Caco-2 (cell line): ENCODE results near the gene CAMK1D. TPM values are rescaled to one million over a fixed set of nuclear protein-coding genes. Genes with fewer than 3 reads are reported as not detected.

Experiments used
- BruUV-seq: library from RNA; stranded (reverse); fragments of 400-500 nt; replicated peaks from 2 replicates; lab custom pipeline; 2021; lab: Mats Ljungman, UMichigan
- CTCF ChIA-PET: fragments of 300-600 bp; sonication (Branson Sonifier 250); formaldehyde crosslinking; loops from one replicate; lab custom pipeline; 2022; ENCODE audit warnings: antibody characterized with exemption; lab: Charles Lee
- POLR2A ChIA-PET: fragments of 300-600 bp; sonication (Branson Sonifier 250); formaldehyde crosslinking; loops from one replicate; lab custom pipeline; 2022; ENCODE audit warnings: antibody characterized with exemption; lab: Charles Lee
- DNase-seq, 2 experiments: peaks; one replicate each; pipeline versions ENCODE4 v3.0.0 to v3.0.0-alpha.2; 2020 to 2022
- H3K27me3 ChIP-seq: replicated peaks from 2 replicates; pipeline ENCODE4 v1.6.0; 2011; ENCODE audit warnings: low read length; ENCODE audit not compliant: control insufficient read depth, insufficient read depth
- H3K36me3 ChIP-seq: 2 replicates; pipeline ENCODE4 v1.5.1; 2011; ENCODE audit warnings: low read length; ENCODE audit not compliant: control insufficient read depth, insufficient read depth
- H3K4me1 ChIP-seq: fragments of 250-450 bp; sonication (Bioruptor Pico); 2 replicates; pipeline ENCODE4 v1.5.1; 2020; ENCODE audit warnings: mild to moderate bottlenecking
- H3K4me3 ChIP-seq: 2 replicates; pipeline ENCODE4 v1.5.1; 2011; ENCODE audit warnings: low read depth, mild to moderate bottlenecking, control low read depth, low read length
- H3K9me3 ChIP-seq: fragments of 250-450 bp; sonication (Bioruptor Pico); 2 replicates; pipeline ENCODE4 v1.5.1; 2020; ENCODE audit warnings: mild to moderate bottlenecking, moderate library complexity
- H3K27ac Mint-ChIP-seq: one replicate; pipeline ENCODE4 v1.8.0; 2022; ENCODE audit warnings: mixed read lengths; ENCODE audit not compliant: unreplicated experiment
- H3K27me3 Mint-ChIP-seq: one replicate; pipeline ENCODE4 v1.8.0; 2022; ENCODE audit warnings: mixed read lengths; ENCODE audit not compliant: insufficient read depth, unreplicated experiment
- H3K36me3 Mint-ChIP-seq: one replicate; pipeline ENCODE4 v1.8.0; 2022; ENCODE audit warnings: mild to moderate bottlenecking, mixed read lengths; ENCODE audit not compliant: insufficient read depth, unreplicated experiment
- H3K4me1 Mint-ChIP-seq: one replicate; pipeline ENCODE4 v1.8.0; 2022; ENCODE audit warnings: low read depth, mixed read lengths; ENCODE audit not compliant: unreplicated experiment
- H3K4me3 Mint-ChIP-seq: one replicate; pipeline ENCODE4 v1.8.0; 2022; ENCODE audit warnings: mild to moderate bottlenecking, moderate library complexity, mixed read lengths; ENCODE audit not compliant: unreplicated experiment
- H3K9me3 Mint-ChIP-seq: one replicate; pipeline ENCODE4 v1.8.0; 2022; ENCODE audit warnings: mixed read lengths; ENCODE audit not compliant: unreplicated experiment
- CTCF ChIP-seq, 2 experiments: fragments of 200-600 bp in 1 of 2; IDR thresholded peaks; 1 replicate in 1 of 2; 2 replicates in 1 of 2; pipeline versions ENCODE4 v1.5.1 to v1.8.0; 2011 to 2022; ENCODE audit warnings: antibody characterized with exemption in 1 of 2, control low read depth in 1 of 2, inconsistent platforms in 1 of 2, low read depth in 1 of 2, low read length in 1 of 2, mild to moderate bottlenecking in 1 of 2, moderate library complexity in 1 of 2; ENCODE audit not compliant: insufficient read depth in 1 of 2, severe bottlenecking in 1 of 2, unreplicated experiment in 1 of 2
- intact Hi-C: fragments of 100-400 bp; cut with micrococcal nuclease; formaldehyde crosslinking; loops from one replicate; pipeline ENCODE4 v1.10.0; 2022; ENCODE audit not compliant: unreplicated experiment
- total RNA-seq: library from RNA; stranded (reverse); gene quantifications from 2 replicates; pipeline ENCODE4 v1.2.3, GENCODE V29; 2022

The CAMK1D gene
- total RNA-seq, 1 experiment from 2014 or later = 10.9 TPM

GRCh38 chr10:12709521-12709963, 360.2 kb downstream of the CAMK1D start:
- ChIA-PET CTCF (interaction anchor here (0.7 kb wide), 1 partner anchor 9 kb away, joined by 3 read pairs; no protein-coding TSS in a partner anchor), POLR2A (interaction anchor here (0.6 kb wide), 1 partner anchor 362 kb away, joined by 3 read pairs; no protein-coding TSS in a partner anchor)
- H3K27me3 ChIP-seq = no peaks in the 10 kb centered on the region
- intact Hi-C loops = loop anchor here (5.0 kb wide), 1 partner anchor 268 kb away; no protein-coding TSS in a partner anchor
- peaks cover 26% of the 10 kb centered on the region for H3K4me1 ChIP-seq
- DNase-seq = no peak
- H3K36me3 Mint-ChIP-seq = no peaks in the 10 kb centered on the region
- H3K9me3 ChIP-seq = no peaks in the 10 kb centered on the region
- H3K4me3 ChIP-seq = no peak overlapping the region
- no peaks in the 10 kb centered on the region for H3K27me3 Mint-ChIP-seq
- TF ChIP-seq CTCF (IDR thresholded peaks at IDR 0.05; ENCODE audit: insufficient read depth in 1 of 2, low read depth in 1 of 2, low read length in 1 of 2, severe bottlenecking in 1 of 2, unreplicated experiment in 1 of 2) = no peak
- no peak overlapping the region for H3K27ac Mint-ChIP-seq
- H3K36me3 ChIP-seq = no peaks in the 10 kb centered on the region
- H3K9me3 Mint-ChIP-seq = no peaks in the 10 kb centered on the region
- no peak overlapping the region for H3K4me3 Mint-ChIP-seq
- no TSS peak for BruUV-seq
- peaks cover 34% of the 10 kb centered on the region for H3K4me1 Mint-ChIP-seq

GRCh38 chr10:12710157-12710556, 360.8 kb downstream of the CAMK1D start:
- intact Hi-C loops = loop anchor here (2.0 to 5.0 kb wide), 3 partner anchors 53 to 498 kb away; no protein-coding TSS in a partner anchor

More at GRCh38 chr10:12710157-12710556, 360.8 kb downstream of the CAMK1D start:
- H3K9me3 ChIP-seq = no peaks in the 10 kb centered on the region
- Mint-ChIP-seq H3K4me3 (no peak overlapping the region), H3K9me3 (no peaks in the 10 kb centered on the region), H3K36me3 (no peaks in the 10 kb centered on the region), H3K4me1 (peaks cover 34% of the 10 kb centered on the region), H3K27ac (peak overlapping the region; percentile 91), H3K27me3 (no peaks in the 10 kb centered on the region)
- H3K4me1 ChIP-seq = peaks cover 26% of the 10 kb centered on the region
- BruUV-seq = no TSS peak
- no peaks in the 10 kb centered on the region for H3K36me3 ChIP-seq
- POLR2A ChIA-PET = no interaction called here
- no peaks in the 10 kb centered on the region for H3K27me3 ChIP-seq
- DNase-seq = no peak
- no peak overlapping the region for H3K4me3 ChIP-seq
- no peak for TF ChIP-seq CTCF (IDR thresholded peaks at IDR 0.05; ENCODE audit: insufficient read depth in 1 of 2, low read depth in 1 of 2, low read length in 1 of 2, severe bottlenecking in 1 of 2, unreplicated experiment in 1 of 2)
- CTCF ChIA-PET = interaction anchor here (0.5 to 1.3 kb wide), 6 partner anchors 11 to 380 kb away, joined by 3 to 6 read pairs (median 3); no protein-coding TSS in a partner anchor
